RKO (cell line): ENCODE results near the gene KCTD1.

Experiments
- DNase-seq: peaks from one replicate; pipeline ENCODE4 v3.0.0-alpha.2; 2016; ENCODE audit warnings: low spot score

Gene KCTD1

DNA sequence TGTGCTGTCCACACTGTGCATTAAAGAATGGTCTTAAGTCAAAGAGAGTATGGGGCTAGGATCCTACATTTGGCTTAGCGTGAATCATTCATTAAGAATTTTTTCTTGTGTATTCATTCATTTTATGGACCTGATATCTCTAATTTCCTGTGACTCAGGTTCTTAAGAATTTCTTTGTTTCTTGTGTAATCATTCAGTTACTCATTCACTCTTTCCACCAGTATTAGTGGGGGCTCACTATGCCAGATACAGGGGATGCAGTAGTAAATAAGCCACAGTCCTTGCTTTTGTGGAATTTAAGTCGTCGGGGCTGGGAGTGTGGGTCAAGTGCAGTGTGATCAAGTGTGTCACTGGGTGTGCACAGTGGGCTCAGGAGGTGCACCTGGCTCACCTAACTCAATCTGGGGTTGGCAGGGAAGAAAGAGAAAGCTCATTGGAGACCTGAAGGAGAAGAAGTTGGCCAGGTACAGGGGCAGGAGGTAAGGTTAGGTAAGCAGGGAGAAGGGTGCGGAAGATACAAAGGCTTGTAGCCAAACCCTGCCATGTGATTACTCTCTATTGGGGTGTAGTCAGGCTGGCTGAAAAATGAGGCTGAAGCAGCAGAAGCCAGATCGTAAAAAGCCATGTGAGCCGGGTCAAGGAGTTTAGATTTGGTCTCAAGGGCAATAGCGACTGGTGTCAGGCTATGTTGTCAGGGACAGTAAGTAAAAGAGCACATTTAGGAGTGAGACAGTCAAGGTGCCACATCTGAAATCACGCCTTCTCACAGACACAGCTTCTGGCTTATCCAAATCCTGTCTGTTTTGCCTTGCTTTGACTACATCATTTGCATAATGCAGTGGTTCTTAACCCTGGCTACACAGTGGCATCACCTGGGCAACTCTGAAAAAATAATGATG, 67.2 kb downstream of the KCTD1 start:
- DNase-seq = peak; percentile 87

GRCh38 chr18:26479681-26480079, 68.7 kb downstream of the KCTD1 start:
- no peak for DNase-seq

GRCh38 chr18:26479065-26479680, 69.2 kb downstream of the KCTD1 start:
- DNase-seq = no peak

- DNase-seq = peak; percentile 40
These were observed 70.4 kb downstream of the KCTD1 start for GRCh38 chr18:26477828-26478466.

GRCh38 chr18:26476697-26477096, 71.7 kb downstream of the KCTD1 start:
- no peak for DNase-seq

- DNase-seq = no peak
These were observed 73.8 kb downstream of the KCTD1 start for GRCh38 chr18:26474542-26474941.

DNA sequence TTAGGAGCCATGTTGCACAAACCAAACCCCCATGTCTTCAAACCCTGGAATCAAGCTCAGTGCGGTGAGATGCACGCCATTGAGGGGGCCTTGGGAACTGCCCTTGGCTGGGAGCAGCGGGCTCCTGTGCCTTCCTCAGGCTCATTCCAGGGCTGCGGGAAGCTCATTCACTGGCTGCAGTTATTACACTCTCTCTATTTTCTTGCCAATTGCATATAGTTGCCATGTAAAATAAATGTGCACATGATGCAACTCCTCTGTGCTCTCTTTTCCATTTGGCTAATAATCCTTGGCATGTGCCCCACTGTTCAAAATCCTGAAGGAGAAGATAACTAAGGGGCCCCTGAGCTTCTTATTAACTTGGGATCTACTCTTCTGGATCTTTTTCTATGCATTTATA, 74.7 kb downstream of the KCTD1 start:
- no peak for DNase-seq

- DNase-seq = no peak
These were observed 76.5 kb downstream of the KCTD1 start for GRCh38 chr18:26471826-26472225.

- DNase-seq = no peak
These were observed 77.3 kb downstream of the KCTD1 start for GRCh38 chr18:26471027-26471426.

DNA sequence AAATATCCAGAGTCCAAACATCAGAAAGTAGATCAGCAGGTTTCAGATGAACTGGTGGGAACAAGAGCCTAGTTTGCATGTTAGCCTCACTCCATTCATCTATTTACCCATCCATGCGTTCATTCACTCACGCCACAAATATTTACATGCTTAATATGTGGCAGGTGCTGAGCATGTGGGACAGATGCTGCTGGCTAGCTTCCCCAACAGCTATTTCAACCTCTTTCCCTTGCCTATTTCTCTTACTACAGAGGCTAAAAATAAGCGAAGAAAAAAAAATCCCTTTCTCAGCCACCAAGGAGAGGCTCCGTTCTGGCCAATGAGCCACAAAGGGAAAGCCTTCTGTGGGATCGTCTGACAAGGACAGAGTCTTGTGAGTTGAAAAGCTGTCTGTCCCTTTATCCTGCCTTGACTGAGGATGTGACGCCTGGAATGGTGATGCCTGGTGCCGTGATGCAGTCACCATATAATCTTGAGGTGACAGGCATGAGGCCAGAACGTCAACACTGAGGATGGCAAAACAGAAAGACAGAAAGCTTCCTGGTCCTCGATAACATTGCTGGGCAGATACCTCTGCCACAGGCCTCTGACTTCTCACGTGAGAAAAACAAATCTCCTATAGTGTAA, 78.2 kb downstream of the KCTD1 start:
- DNase-seq = no peak

GRCh38 chr18:26468931-26469340, 79.4 kb downstream of the KCTD1 start:
- DNase-seq = peak; percentile 13

DNA sequence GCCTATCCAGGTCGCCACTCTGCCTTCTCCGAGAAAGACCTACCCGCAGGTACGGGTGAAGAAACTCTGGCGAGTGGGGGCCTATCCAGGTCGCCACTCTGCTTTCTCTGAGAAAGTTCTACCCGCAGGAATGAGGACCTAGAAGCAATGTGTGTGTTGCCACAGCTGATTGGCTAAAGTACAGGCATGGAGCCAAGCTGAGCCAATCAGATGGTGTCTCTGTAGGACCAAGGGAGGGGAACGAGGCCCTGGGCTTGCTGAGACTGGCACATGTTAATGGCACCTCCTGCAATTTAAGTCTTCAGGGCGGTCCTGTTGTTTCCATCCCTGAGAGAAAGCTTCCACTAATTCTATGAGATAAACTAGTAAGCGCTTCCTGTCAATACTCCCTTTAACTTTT, 82.3 kb downstream of the KCTD1 start:
- DNase-seq = no peak

GRCh38 chr18:26465431-26465830, 82.9 kb downstream of the KCTD1 start:
- DNase-seq = no peak

- DNase-seq = no peak
These were observed 84.0 kb downstream of the KCTD1 start for GRCh38 chr18:26464128-26465011.

- no peak for DNase-seq
These were observed 86.0 kb downstream of the KCTD1 start for GRCh38 chr18:26462355-26462754.

- no peak for DNase-seq
These were observed 86.9 kb downstream of the KCTD1 start for GRCh38 chr18:26461405-26461804.

- no peak for DNase-seq
These were observed 87.8 kb downstream of the KCTD1 start for GRCh38 chr18:26460449-26461091.

GRCh38 chr18:26459884-26460283, 88.5 kb downstream of the KCTD1 start:
- DNase-seq = no peak

- DNase-seq = no peak
These were observed 89.0 kb downstream of the KCTD1 start for GRCh38 chr18:26459340-26459739.

DNA sequence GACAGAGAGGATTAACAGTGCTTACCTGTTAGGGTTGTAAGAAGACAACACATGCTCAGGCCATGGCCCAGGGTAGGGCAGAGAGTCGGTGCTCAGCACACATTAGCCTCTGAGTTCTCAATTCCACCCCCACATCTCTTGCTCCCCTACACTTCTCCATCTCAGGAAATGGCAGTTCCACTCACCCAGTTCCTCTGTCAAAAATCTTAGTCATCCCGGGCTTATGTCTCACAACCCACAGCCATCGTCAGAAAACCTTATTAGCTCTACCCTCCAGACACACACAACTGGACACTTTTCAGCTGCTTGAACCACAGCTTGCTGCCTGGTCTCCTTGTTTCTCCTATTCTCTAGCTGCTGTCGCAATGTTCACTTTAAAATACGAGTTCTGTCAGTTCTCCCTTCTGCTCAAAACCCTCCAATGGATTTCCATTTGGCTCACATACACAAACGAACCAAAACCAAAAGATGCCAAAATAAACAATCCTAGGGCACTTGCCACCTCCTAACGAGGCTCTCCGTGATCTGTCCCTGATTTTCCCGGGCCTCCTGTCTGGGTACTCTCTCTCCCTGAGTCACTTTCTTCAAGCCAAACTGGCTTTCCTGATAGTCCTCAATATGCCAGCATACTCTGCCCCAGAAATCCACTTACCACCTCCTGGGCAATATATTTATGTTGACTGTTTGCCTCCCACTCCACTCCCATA, 89.7 kb downstream of the KCTD1 start:
- DNase-seq = no peak
